Activated CD4-positive, alpha-beta T cell treated with anti-CD3 and anti-CD28 coated beads, Interleukin-2, amount 50 U/mL, for 16 hours (primary cell): Measurements from ENCODE around the gene SPC24.

Source experiments
- DNase-seq: peaks from one replicate; pipeline ENCODE4 v3.0.0-alpha.2; 2020

Gene SPC24

GRCh38 chr19:11155373-11156120 lies at the start of gene SPC24:
TSS of gene SPC24 (minus strand) at chr19:11155782. CDS start at chr19:11155776, 6 bp downstream.
- DNase-seq: peak; percentile 99

DNA sequence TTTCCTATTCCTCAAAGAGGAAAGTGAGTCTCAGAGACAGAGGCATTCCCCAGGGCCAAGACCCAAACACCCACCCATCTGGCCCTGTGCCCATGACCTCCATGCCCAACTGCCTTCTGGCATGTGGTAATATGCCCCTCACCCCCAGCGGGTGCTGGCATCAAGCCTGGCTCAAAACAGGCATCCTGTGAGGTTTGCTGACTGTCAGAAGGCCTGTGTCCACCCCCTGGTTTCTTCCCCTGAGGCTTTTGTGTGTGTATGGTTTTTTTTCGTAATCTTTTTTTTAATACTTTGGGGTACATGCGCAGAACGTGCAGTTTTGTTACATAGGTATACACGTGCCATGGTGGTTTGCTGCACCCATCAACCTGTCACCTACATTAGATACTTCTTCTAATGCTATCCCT lies 49.4 kb upstream of the SPC24 start:
- no peak for DNase-seq

DNA sequence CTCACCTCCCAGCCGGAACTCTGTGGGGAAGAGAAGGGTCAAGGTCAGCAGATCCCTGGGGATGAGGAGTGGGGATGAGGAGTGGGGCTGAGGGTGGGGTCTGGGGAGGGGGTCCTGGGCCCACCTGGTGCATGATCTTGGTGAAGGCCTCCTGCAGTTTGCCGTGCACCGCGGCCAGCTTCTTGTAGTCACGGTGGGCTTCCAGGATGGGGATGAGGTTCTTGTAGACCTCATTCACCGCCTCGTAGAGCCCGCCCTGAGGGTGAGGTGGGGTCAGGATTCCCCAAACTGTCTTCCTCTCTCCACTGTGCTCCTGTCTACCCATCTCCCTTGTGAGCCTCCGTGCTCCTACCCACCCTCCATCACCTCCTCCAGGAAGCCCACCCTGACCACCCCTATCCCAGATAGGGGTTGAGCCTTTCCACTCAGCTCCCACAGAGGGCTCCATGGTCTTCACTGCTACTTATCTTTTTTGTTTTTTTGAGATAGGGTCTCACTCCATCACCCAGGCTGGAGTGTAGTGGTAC lies 48.6 kb upstream of the SPC24 start:
- DNase-seq: no peak

- peak; percentile 15 for DNase-seq
These were observed 47.9 kb upstream of the SPC24 start for GRCh38 chr19:11203194-11204075.

- DNase-seq: no peak
These were observed 47.1 kb upstream of the SPC24 start for GRCh38 chr19:11202488-11203193.

DNA sequence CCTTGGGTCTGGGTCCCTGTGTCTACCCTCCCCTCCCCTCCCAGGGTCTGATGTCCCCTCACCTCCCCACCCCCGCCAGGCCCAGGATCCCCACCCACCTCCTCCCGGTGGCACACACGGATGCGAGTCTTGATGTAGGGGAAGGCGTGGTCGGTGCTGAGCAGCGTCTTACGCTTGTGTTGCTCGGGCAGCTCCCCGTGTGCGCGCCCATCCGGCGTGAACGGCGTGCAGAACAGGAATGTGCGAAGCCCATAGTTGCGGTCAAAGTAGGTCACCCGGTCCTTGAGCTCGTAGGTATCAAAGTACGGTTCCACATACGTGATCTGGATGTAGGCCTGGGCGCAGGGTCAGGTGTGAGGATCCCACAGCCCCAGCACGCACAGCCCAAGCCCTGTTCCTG lies 46.2 kb upstream of the SPC24 start:
- no peak for DNase-seq

DNA sequence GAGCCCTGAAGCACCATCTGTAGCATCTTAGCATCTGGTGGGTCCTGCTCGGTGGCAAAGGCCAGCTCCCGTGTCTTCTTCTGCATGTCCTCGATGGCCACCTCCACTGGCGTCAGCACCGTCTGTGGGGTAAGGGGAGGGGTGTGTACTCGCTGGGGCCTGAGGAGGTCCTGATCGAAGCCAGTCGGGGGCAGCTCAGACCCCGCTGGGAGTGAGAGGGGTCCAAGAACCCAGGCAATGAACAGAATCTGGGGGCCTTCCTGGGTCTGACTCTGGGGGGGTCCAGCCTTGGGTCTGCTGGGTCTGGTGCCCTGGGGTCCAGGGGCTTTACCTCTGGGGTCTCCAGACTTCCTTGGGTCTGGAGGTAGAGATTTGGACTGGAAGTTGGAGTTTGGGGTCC lies 45.3 kb upstream of the SPC24 start:
- DNase-seq: no peak

DNA sequence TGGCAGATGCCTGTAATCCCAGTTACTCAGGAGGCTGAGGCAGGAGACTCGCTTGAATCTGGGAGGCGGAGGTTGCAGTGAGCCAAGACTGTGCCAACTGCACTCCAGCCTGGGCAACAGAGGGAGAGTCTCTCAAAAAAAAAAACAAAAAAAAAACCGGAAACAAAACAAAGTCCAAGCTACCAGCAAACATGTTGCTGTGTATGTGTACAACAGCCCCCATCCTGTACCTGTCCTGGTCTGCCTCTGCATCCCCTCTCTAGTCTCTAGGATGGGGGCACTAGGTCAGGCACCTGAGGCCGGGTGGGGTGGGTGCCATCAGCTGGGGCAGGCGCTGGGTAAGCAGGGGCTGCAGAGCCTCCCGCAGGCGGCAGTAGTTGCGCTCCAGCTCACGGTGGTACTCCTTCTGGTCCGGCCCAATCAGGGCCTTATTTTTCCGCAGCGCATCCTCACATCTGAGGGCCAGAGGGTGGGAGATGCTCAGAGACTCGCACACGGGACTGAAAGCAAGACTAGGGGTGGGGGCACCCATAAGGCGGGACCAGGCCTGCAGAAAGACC lies 44.5 kb upstream of the SPC24 start:
- no peak for DNase-seq

DNA sequence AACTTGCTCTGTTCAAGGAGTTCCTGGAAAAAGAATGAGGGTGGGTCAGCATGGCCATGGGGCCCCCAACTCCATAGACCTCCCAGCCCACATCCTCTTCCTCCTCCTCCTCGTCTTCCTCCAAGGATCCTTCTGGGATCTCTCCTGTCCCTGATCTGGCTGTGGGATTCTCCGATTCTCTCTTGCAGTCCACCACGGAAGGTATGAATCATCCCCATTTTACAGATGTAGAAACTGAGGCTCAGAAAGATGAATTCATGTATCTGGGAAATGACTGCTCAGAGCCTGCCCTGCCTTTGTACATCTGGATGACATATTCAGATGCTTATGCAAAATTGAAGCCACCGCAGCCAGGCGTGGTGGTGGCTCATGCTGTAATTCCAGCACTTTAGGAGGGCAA lies 43.9 kb upstream of the SPC24 start:
- DNase-seq: no peak

DNA sequence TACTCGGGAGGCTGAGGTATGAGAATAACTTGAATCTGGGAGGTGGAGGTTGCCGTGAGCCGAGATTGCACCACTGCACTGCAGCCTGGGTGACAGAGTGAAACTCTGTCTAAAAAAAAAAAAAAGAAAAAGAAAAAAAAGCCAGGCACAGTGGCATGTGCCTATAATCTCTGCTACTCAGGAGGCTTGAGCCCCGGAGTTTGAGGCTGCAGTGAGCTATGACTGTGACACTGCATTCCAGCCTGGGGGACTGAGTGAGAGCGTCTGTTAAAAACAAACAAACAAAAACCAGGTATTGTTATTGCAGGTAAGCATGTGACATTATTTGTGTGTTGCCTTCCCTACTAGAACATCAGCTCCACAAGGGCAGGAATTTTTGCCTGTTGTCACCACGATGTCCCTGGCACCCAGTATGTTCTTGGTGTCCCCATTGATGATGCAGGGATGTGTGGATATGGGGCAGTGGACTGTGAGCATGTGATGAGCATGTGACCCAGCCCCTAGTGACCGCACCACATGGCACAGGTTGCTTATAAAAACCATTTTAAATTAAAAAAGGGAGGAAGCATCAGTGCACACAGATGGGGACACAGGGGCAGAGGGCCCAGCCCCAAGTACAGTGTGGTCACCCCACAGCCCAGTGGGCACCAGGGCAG lies 43.3 kb upstream of the SPC24 start:
- DNase-seq: no peak

GRCh38 chr19:11198175-11198534 lies 42.6 kb upstream of the SPC24 start:
- DNase-seq: no peak

- peak; percentile 75 for DNase-seq
These were observed 42.0 kb upstream of the SPC24 start, which contains the start of gene KANK2 for GRCh38 chr19:11197291-11198174. TSS of gene KANK2 (minus strand) at chr19:11197545. CDS start at chr19:11194511, 3,034 bp downstream.

DNA sequence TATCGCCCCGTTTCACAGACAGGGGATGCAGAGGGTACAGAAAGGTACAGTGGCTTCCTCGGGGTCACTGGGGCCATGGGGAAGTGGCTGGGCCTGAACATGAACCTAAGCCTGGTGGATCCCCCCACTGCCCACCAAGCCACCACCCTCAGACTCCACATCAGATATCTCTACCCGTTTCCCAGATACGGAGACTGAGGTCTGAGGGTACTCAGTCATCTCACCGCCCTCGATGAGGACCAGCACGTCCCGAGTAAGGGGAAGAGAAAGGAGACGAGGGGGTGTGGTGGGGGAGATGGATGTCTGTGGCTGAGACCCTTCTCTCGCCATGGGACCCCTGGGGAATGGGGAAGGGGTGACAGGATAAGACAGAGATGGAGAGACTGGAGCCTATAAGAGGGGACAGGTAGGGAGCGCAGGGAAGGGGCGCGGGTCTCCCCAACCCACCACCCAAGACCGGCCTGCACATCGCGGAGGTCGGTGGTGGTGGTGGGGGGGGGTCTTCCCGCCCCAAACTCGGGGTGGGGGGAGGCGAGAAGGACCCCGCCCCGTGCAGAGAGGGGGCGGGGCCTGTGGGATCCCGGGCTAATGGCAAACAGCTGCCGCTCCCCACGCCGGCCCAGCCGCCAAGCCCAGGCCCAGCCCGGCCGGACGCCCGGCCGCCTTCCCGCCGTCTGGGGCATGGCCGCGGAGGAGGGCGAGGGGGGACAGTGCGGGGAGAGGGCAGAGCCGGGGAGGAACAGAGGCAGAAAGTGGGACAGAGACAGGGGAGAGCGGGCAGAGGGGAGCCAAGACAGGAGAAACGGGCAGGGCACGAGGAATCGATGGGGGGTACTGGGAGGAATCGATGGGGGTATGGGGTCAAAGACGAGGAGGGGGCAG lies 41.1 kb upstream of the SPC24 start:
- DNase-seq: no peak

GRCh38 chr19:11195681-11196080 lies 40.1 kb upstream of the SPC24 start:
- no peak for DNase-seq

- no peak for DNase-seq
These were observed 39.3 kb upstream of the SPC24 start for GRCh38 chr19:11194656-11195558.

- no peak for DNase-seq
These were observed 38.6 kb upstream of the SPC24 start for GRCh38 chr19:11194173-11194572.

DNA sequence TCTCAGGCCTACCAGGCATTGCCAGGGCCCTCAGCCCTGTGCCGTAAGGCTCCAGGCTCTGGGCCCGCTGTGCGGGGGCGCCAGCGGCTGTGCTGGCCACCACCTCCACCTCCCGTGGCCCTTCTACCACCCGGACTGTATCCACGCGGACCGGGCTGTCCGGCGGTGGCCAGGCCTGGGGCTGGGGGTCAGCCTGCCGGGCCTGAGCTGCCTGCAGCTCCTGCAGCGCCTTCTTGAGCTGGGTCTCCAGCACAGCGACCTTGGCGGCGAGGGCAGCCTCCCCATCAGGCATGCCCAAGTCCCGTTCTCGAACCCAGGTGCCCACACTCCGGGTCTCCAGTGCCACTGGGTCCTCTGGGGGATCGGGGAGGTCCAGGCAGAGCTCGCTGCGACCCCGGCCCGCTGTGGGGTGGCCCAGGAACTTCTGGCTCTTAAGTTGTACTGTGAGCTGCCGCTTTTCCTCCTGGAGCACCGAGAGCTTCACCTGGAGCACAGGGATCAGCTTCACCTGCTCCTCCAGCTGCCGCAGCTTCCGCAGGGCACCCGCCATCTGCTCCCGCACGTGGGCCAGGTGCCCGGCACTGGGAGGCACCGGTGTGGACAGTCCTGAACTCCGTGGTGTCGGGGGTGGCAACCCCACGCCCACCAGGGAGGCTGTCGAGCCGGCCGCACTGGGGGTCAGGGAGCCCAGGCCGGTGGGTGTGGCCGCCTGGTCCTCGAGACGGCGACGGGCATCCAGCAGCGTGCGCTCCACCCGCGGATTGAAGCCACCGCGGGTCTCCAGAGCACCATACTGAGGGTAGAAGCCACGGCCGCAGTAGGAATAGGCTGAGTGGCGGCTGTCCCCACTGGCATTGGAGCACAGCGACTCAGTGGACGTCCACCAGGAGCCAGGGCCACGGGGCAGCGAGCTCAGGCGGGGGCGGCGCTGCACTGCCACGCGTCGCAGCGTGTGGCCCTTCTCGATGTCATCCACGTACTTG lies 37.7 kb upstream of the SPC24 start:
- DNase-seq: no peak

DNA sequence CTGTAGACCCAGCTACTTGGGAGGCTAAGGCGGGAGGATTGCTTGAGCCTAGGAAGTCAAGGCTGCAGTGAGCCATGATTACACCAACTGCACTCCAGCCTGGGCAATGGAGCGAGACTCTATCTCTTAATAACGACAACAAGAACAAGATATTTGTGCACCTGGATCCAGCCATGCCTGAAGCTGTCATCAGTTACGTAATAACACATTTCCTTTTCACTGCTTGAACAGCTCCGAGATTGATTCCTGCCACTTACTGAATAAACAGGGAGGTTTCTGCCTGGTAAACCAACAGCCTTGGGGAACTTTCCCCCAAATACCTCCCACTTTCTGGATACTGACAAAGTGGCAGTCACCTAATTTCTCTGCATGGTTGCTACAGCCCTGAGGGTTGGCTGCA lies 36.4 kb upstream of the SPC24 start:
- DNase-seq: no peak
